GM12801 (cell line): ENCODE measurements around the gene PDLIM1.

Source experiments
- CTCF ChIP-seq: IDR thresholded peaks from one replicate; pipeline ENCODE4 v1.5.1; 2011; ENCODE audit warnings: control low read depth; ENCODE audit not compliant: insufficient read length; ENCODE audit errors: extremely low read depth

Gene PDLIM1

DNA sequence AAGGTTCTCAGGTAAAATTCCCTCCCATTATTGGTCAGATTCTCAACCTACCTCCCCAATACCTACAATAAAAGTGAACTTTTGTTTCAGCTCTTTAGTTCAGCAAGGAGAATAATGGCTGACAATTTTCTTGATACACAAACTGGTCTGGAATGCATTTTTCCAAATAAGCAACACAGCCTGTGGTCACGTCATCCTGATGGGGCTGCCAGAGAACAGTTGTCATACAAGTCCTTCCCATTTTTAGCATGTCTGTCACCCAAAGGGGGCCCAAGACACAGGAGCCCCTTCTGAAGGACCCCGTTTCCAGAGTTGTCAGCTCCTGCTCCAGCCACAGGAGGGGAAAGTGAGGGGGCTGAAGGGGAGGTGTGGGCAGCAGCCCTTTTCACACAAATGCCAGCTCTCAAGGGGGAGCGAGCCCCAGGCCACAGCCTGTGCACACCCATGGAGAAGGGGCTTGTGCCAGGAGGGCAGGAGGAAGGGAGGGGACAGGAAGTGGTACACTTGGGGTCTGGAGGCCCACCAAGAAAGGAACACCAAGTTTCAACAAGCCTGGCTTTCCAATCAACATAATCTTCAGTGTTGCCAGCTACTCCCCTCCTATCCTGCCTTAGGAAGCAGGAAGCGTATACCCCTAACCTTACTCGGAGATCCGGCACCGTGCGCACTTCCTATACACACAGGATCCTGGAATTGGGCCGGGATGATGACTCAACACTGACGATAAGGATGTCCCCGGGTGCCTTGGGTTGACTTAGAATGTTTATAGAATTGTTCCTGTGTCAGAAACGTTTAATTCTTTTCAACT lies 43.4 kb upstream of the PDLIM1 start:
- TF ChIP-seq CTCF: no peak

GRCh38 chr10:95332666-95333249 lies 42.0 kb upstream of the PDLIM1 start:
- TF ChIP-seq CTCF: no peak

DNA sequence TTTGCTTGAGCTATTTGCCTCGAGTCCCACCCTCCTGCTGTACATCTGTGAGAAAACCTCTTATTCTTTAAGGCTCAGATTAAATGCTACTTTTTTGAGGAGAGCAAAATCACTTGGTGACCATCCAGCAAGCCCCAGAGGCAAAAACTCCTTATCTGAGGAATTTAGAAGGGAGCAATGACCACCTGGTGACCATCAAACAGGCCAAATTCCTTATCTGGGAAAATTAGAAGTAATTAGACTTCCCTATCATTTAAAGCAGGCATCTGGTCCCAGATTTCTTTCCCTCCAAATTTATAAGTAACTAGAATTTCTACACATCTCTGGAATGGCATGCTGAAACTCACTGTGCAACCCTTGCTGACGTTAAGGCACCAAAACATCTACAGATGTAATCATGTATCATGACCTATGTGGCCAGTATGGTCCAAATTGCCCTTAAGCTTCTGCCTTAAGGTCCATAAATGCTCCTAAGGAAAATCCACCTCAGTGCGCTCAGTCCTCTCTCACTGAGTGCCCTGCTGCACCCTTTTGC lies 40.9 kb upstream of the PDLIM1 start:
- no peak for TF ChIP-seq CTCF

GRCh38 chr10:95330966-95331453 lies 40.2 kb upstream of the PDLIM1 start:
- no peak for TF ChIP-seq CTCF

- TF ChIP-seq CTCF: no peak
Observed at GRCh38 chr10:95329296-95329695, 38.5 kb upstream of the PDLIM1 start.

DNA sequence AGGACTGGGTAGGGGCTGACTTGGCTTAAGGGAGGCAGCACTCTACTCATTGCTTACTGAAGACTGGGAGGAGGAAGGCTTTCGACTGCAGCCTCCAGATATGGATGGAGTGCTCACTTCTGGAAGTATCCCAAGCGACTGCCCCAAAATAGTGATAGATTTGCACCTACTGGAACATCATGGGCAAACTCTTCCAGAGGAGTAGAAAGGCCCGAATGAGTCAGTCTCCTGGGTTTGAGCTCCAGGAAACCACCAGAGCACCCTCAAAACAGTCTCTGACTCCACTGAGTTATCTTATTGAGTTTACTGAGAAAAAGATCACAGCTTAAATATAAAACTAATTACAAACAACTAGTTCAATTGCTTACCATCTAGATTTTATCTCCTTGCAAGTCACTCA lies 37.2 kb upstream of the PDLIM1 start:
- no peak for TF ChIP-seq CTCF

DNA sequence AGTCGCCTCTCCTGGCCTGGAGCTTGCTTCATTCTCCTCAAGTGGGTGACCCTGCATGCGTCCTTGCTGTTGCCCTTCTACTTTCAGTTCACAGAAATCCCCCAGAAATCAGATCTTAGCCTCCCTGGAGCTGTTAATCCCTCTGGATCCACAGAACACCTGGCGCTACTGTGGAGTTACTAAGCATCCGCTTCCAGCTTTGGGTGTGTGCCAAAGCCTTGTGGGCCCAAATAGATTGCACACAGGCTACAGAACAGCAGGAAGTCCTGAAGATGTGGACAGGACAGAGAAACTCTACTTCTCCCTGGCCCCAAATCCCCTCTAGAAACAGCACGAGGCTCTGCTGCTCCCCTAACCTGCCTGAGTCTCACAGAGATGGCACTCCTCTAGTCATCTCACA lies 36.6 kb upstream of the PDLIM1 start:
- no peak for TF ChIP-seq CTCF
